Activated T-cell treated with anti-CD3 and anti-CD28 coated beads, Interleukin-2, amount 50 U/mL, for 1 hour (primary cell): Measurements from ENCODE around the gene FAM13A.

ENCODE experiments used
- DNase-seq: peaks from one replicate; pipeline ENCODE4 v3.0.0-alpha.2; 2020

FAM13A gene

DNA sequence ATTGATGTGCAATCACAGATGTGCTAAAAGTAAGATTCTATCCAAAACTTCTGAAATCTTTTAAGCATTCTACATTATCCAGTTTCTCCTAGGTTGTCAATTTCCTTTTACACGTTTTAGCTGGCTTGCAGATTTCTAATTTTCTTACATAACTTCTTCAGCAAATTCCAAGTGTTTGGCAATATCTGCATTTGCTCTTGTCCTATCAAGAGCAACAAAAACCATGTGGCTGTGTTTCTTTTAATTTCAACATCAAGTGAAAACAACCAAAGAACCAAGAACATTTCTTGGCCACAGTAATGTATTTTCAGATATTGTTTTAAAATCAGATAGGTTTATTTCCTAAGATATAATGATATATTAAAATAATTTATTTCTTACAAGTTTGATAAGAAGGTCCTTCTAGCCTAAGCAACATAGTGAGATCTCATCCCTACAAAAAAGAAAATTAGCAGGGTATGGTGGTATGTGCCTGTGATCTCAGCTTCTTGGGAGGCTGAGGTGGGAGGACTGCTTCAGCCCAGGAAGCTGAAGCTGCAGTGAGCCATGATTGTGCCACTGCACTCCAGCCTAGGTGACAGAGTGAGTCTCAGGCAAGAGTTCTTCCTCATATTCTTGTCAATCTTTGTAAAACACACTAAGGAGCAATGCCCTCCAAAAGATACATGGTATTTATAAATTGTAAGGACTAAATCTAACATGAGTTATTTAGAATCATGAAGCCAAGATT, 228.0 kb downstream of the FAM13A start:
- DNase-seq = no peak

DNA sequence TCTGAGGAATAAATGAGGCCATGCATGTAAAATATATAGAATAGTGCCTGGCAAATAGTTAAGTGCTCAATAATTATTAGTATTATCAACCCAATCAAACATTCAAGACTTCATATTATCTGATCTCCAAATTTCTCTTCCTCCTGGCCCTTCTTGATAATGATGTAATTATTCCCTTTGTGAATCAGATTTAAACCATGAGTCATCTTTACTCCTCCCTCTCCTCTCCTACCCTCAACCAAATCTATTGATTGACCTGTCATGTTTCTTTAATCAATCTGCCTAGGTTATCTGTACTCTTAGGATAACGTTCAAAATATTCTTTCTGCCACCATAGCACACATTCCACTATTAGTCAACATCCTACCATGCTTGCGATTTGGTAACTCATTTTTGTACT, 229.5 kb downstream of the FAM13A start:
- no peak for DNase-seq

DNA sequence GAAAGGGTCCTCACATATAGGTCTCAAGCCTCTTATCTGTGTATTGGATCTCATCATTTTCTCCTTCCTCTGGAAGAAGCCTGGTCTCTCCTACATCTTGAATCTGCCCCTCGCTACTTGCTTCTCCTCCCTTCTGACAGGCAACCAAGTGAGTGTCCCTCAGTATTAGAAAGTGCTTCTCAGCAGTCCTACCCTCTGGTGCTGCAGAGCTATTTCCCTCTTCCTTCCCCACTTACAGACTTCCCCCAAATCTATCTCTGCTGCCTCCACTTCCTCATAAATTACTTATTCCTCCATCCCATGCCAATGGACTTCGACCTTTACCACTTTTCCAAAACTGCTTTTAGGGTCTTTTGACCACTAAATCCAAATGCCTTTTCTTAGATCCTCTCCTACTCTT, 230.2 kb downstream of the FAM13A start:
- no peak for DNase-seq

DNA sequence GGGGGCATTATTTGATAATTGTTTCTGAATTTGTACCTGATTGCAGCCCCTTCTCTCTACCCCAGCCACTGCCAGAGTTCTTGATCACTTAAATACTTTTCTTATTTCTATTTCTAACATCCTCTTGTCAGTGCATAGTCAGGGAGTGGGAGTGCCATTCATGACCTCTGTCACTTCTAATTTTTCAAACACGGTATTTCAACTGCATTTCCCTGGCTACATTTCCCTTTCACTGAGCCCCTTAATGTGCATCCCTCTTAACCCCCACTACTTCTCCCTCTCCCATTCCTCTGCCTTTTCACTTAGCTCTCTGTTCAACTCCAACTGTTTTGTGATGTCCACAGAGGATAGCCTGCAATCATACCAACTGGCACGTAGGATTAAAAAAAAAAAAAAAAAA, 231.1 kb downstream of the FAM13A start:
- no peak for DNase-seq

DNA sequence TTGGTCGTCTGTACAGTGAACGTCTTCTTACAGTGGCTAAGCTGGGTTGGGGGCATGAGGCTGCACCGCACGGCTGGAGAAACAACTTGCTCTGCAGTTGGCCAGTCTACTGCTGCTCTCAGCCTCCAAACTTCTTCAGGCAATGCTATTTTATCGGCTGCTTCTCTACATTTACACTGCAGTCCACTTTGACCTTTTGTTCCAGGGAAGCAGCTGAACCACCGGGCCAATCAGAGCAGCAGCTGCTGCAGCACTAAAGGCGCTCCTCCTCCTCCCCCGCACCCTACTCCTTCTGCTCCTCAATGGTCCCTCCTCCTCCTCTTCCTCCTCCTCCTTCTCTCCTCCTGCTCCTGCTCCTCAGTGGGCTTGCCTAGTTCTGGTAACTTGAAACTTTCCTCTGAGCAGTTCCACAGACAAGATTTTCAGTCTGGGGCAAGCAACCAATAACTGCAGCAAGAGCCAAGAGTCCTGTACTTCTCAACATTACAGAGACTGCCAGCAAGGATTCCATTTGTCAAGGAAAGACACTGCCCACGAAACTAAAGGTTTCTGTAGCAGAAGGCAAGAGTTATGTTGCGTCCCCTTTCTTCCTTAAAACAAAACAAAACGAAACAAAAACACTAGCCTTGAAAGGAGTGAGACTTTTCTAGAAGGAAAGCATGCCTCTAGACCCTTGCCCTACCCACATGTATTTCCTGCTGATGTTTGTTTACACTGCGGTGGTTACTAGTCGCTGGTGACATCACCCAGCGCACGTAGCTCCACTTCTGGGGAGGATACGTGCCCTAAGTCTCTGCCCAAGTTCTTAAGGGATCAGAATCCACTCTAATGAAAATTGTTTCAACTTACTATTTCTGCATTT, 233.7 kb downstream of the FAM13A start:
- peak; percentile 61 for DNase-seq

DNA sequence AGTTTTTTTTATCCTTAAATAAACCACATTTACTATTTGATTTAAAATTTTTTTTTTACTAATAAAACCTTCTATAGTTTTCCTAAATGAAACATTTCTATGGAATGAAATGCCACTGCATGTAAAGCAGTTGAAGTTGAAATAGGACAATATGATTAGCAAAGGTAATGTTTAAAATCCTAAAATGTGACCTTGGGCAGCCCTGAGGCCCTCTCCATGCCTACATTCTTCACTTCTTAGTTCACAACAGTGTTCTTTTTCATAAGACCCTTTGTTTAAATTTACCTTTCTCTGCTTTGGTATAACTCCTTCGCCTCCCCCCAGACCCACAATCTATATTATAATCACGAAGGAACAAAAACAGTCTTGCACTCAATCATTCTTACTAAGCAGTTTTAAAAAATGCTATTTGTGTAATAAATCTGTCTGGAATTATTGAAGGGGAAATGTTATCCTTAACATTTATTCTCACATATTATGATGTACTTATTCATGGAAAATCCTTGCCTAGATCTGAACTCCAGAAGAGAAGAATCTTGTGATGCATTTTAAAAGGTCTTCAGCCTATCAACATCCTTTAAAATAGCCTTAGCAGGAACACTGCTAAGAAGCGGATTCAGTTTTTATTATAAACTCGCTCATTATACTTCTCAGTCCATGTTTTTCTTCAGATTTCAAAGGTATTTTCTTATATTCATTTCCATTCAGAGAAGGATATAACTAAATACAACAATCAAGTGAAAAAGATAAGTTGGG, 234.8 kb downstream of the FAM13A start:
- no peak for DNase-seq

DNA sequence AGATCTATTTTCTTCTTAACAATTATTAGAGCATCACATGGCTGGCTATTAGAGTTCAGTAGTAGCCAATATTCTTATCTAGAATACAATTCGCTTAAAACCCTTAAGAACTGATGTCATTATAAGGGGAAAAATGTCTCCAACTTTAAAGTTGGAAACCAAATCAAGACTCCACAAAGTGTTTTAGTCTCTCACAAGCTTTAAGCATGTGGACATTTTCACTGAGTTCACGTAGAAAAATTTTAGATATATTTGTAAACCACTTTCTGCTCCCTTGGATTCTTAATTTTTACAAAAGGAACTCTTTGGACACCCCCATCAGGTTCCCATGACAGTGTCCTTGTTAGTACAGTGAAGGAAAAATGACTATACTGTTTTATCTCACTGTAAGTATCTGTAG, 235.5 kb downstream of the FAM13A start:
- DNase-seq = no peak

DNA sequence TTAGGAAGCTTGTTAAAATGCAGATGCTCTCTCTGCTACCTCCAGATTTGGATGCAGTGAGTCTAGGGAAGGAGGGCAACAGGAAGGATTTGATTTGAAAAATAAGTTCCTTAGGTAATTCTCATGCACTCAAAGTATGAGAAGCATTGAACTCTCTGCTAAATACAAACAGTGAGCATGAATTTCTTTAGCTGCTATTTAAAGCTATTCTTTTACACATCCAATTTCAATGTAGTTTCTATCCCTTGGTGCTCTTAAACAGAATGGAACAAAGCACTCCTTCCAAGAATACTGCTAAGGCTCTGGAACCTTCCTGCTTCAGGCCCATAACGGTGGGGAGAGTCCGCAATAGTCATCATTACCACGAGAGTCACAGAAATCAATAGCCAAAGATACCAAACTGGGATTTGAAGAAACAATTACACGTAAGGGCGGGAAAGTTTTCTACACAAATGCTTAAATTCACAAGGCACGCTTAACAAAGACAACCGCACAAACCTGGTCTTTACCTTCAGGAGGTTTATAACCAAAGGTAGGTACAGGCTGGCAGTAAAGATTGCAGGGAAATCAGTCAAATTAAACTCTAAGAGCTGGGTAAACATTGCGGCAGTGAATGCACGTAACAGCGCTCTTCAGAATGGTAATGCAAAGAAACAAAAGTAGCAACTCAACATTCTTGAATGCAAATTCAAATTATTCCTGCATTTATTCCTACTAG, 236.1 kb downstream of the FAM13A start:
- DNase-seq = no peak

DNA sequence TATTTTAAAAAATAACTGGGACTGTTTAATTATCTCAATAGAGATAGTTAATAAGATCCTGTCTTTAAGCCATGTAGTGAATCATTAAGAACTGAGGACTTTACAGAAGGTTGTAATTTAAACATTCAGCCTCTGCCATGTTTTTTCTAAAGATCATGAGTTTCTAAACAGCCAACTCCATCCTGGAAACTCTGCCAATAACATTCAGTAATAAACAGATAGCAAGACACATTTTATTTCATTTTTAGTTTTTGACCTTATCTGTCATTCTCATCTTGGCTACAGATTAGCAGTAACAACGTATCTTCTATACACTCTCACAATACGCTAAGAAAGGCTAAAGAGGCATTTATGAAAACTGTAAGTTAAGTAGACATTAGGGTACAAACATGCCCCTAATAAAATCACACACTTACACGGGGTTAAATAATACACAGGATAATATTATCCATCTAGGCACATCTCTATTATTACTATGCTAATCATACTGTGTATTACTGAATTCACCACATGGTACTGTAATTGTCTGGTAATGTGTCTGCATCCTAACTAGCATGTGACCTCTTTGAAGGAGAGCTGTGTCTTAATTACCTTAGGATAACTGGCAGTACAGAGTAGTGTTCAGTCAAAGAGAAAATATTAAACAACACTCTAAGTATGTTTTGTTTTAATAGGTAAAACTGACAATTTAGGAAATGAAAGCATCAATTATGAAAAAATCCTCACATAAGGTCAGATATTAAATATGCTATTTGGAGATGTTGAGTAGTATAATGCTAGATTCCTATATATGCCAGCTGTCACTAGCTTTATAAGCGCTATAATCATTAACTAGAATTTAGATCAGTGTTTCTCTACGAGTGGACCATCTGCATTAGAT, 236.9 kb downstream of the FAM13A start:
- DNase-seq = no peak

DNA sequence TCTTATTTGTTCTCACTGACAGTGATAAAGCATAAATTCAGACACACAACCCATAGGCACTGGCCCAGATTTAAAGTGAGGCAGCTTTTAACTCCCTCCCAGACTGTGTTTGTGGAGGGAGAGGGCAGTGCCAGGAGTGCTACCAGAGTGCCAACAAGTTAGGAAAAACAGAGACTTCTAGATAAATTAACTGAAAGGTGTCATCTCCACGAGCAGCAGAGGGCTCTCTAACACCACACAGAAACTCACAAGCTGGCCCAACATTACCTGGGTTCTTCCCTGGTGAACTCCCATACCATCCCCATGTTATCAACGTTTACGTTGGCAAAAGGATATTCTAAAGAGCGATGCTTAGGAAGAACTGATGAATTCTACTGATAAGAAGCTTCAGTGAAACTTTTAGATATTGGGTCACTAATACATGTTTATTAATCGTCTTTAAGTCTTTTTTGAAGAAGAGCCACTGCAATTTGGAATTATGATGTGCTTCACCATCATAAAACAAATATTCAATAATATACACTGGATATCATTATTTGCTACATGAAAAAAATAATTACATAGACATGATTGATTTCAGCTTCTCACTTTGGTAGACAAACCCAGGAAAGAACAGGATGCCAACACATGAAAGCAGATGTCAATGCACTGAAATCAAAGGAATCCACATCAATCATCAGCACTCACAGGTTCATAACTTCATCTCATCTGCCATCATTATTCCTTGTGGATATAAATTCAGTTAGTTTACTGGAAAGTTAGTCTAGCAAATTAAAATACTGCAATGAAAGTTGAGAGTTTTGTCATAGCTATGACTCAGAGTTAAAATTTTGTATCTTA, 238.1 kb downstream of the FAM13A start:
- peak; percentile 51 for DNase-seq

DNA sequence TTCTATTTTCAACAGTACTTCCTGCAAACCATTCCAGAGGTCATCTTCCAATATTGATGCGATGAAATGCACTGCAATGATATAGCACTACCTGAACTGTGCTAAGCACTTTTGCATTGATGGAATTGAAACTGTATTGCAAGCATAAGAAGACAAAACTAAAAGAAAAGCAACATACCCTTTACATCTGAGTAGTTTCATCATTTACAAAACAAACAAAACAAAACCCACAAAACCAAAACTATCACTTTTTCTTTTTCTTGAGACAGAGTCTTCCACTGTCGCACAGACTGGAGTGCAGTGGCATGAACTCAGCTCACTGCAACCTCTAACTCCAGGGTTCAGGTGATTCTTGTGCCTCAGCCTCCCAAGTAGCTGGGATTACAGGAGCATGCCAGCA, 239.2 kb downstream of the FAM13A start:
- DNase-seq = no peak

DNA sequence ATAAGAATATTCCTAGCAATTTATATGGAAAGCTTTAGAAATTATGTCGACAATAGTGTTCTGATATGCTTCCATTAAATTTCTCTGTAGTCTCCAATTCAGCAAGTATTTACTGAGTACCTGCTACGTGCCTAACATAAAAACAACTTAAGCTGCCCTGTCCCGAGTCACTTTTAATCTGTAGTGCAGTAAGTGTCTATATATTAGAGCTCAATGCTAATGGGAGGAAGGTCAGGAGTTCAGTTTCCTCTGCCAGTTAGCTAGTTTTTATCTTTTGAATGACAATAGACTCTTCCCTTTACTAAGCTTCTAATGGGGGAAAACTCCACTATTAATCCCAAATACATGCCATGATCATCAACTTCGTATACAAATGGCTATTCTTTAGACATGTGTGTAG, 240.6 kb downstream of the FAM13A start:
- no peak for DNase-seq

DNA sequence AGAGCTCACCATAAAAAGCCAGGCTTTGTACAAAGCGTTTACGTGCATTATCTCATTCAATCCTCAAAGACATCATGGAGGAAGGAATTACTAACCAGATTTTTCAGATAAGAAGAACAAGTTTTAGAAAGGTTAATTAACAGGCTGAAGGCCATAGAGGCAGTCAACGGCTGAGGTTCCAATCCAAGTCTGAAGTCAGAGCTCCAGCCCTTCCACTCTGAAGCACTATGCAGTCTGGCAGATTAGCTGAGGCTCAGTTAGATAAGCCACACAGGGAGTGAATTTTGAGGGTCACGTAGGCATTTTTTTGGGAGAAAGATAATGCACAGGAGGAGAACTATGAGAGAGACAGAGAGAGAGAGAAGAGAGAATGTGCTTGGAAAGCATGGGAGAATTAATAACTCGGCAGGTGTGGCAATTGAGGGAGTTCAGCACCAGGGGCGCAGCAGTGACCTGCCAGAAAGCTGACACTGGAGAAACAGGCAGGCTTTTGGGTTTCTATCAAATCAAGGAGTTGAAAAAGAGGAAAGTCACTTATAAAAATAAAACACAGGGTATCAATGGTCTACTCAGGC, 242.9 kb downstream of the FAM13A start:
- no peak for DNase-seq

DNA sequence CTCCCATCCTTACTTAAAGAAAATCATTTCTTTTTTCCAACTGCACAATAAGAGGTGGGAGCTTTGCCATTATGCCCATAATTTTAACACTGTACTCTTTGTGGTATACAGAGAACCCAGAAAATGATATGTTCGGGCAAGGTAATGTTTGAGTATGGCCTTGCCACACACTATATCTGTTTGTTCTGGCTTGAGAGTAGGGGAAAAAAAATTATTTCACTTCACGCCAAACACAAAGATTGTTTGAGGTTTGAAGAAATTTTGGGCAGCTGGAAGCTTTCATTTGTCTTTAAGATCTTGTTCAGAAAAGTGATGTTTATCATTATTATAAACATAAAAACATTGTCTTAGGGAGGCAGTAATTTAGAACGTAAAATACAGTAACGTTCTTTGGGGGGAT, 244.0 kb downstream of the FAM13A start:
- no peak for DNase-seq

DNA sequence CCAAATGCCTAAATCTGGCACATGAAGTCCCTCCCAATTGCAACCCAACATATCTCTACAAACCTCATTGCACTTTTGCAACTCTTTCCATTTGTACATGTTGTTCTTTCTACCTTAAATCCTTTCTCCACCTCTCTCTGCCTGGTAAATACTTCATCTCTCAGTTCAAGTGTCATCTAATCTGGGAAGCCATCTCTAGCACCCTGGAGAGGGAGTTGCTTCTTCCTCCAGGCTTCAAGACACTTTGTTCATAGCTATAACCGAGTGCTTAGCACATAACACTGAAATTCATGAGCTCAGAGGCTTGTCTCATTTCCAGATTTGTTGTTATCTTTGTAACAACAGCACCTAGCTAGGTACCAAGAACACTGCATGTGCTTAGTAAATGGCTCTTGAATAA, 244.6 kb downstream of the FAM13A start:
- DNase-seq = no peak

DNA sequence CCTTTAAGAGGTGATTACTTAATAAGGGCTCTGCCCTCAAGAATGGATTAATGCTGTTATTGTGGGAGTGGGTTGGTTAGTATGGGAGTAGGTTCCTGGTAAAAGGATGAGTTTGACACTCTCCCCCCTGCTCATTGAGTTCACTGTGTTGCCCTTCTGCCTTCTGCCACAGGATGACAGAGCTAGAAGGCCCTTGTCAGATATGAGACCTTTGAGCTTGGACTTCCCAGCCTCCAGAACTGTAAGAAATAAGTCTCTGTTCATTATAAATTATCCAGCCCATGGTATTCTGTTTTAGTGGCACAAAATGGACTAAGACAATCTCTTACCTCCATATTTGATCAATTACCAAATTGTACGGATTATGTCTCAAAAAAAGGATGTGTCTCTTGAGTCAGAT, 245.1 kb downstream of the FAM13A start:
- no peak for DNase-seq

DNA sequence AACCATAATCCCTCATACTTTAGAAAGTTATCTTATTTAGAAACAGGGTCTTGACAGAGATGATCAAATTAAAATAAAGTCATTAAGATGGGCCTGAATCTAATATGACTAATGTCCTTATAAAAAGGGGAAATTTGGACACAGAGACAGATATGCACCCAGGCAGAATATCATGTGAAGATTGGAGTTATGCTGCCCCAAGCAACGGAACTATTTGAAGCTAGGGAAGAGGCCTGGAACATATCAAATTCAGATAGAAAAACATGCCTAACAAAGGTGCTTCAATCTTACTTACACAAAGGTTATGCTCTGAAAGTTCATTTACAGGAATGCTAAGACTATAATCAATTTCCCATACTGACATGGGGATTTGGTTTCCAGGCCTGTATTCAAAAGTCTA, 246.7 kb downstream of the FAM13A start:
- no peak for DNase-seq

DNA sequence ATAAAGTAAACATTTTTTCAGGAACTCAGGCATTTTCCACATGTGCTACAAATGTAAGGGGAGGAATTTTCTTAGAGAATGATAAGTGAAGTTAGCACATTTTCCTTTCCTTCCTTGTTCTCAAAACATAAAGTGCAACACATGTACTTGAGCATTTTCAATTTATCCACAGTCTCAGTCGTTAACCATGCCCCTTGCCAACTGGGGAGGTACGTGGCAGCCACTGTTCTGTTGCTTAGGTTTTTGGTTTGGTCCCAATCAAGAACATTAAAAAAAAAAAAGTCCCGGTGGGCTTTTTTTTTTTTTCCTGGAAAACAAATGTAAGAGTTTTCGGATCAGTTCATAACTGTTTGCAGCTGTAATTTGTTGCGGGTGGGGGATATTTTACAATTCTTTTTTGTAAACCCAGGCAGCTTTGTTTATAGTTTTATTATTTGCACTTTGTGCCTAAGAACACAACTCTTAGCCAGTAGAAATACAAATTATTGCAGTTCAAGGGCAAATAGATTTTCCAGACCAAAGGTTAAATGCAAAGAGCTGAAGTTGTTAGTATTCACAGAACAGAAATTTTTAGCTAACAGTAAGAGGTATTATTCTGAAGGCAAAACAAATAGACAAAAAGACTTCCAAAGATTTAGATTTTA, 247.3 kb downstream of the FAM13A start:
- no peak for DNase-seq

DNA sequence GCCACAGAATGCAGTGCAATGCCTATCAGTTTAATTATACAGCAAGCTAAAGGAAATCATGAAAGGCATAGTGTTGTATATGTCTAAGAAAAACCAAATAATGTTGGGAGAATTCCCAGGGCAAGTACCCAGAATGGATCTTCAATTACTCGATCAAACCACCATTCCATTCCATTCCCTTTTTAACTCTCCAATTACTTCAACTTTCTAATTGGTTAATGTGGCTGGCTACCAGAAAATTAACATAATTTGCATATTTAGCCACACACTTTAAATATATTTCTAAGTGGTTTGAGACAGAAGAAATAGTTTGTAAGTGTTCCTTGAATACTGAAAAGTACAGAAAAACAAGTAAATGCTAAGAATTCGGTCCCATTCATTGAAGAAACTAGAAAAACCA, 247.9 kb downstream of the FAM13A start:
- no peak for DNase-seq

DNA sequence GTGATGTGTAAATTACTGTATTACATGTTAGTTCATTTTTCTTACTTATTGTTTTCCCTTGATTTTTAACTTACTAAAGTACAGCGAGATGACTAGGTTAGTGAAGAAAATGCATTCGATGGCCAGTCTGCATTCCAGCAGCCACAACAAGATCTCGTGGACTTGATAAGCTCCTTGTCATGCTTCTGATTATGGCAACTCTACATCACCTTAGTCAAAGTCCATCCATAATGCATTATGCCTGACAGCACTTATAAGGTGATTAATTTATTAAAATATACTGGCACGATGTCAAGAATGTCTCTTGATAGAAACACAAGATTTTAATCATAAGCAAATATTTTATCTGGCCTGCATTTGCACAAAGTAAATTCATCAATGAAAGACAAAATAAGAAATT, 249.5 kb downstream of the FAM13A start:
- no peak for DNase-seq
